GM19043 (cell line): ENCODE measurements around the gene CRTC1.

Source experiments
- ATAC-seq: cut with Tn5 transposase; IDR thresholded peaks from one replicate; pipeline ENCODE4 v1.9.1; 2021; ENCODE audit warnings: low read depth; ENCODE audit not compliant: unreplicated experiment

Gene CRTC1

GRCh38 chr19:18763674-18764590 is 80.5 kb downstream of the CRTC1 start:
- ATAC-seq, result no peak

DNA sequence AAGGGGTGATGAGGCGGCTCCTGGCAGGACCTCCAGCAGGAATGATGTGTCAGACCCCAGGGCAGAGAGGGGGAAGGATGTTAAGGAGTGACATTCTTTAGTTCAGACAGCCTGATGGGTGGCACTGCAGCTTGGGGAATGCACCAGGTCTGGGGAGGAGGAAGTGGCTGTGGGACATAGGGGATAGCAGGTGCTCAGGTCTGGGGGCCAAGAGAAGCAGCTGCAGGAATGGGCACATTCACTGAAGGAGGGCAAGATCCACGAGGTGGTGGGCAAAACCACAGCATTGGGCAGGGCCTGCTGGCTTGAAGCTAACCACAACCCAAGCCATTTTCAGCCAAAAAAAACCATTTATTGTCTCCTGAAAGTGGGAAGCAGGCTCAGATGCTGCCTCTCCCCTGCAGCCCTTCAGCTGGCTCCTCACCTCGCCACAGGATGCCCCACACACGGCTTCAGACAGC is 81.1 kb downstream of the CRTC1 start:
- no peak for ATAC-seq

GRCh38 chr19:18765224-18765623 is 81.7 kb downstream of the CRTC1 start:
- ATAC-seq, result no peak

- no peak for ATAC-seq
Measured at GRCh38 chr19:18768046-18768771, 84.7 kb downstream of the CRTC1 start.

DNA sequence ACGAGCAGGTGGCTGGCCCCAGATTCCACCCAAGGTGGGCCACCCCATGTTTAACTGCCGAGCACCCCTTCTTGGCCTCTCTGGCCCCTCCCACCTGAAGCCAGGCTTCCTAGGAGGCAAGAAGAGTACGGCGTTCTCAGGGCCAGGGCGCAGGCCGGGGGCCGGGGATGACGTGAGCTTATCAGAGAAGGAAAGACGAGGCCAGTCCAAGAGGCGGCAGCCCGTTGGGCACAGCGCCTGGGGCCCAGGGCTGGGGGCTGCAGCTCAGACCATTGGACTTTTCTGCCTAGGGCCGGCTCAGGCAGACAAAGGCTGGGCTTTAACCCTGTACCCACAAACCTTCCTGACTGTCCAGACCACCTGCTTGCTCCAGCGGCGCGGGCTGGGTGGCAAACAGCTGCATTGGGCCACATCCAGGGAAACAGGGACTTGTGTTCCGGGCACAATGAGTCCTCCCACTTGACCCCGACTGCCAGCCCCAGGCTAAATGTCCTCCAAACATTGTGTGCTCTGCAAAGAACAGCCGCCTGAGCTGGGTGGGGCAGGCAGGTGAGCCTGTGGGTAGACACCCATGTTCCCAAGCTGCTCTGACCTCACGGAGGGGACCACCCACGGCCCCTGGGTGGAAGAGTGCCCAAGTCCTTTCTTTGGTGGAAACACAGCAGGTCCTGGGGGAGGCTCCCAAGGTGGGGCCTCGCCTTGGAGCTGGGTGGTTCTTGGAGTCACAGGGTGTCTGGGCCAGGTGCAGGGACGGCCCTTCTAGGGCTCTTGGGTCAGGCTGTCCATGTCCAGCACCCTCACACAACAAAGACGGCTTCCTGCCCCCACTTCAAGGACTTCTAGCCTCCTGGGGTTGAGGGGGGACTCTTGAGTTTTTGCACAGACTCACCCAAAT is 85.8 kb downstream of the CRTC1 start:
- no peak for ATAC-seq

DNA sequence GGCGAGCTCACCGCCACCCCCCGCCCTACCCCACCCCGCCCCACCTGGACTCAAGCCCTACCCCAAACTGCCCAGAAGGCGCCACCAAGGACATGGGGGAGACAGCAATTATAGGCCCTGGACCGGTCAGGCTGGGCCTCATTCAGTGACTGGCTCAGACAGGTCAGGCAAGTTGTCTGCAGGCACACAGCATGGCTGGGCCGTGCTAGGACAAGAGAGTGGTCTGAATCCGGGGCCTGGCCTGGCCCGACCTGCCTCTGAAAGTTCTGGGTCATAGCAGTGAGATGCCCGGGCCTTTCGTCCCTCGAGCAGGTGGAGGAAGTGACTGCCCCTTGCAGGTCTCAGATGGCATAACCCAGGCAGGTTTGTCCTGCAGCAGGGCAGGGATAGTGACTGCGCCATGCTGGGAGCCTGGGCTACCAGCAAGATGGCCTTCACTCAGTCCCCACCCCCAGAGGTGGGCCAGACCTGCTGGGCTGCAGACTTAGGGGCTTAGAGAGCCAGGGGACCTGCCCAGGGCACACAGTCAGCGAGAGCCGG is 86.6 kb downstream of the CRTC1 start:
- ATAC-seq, result no peak

DNA sequence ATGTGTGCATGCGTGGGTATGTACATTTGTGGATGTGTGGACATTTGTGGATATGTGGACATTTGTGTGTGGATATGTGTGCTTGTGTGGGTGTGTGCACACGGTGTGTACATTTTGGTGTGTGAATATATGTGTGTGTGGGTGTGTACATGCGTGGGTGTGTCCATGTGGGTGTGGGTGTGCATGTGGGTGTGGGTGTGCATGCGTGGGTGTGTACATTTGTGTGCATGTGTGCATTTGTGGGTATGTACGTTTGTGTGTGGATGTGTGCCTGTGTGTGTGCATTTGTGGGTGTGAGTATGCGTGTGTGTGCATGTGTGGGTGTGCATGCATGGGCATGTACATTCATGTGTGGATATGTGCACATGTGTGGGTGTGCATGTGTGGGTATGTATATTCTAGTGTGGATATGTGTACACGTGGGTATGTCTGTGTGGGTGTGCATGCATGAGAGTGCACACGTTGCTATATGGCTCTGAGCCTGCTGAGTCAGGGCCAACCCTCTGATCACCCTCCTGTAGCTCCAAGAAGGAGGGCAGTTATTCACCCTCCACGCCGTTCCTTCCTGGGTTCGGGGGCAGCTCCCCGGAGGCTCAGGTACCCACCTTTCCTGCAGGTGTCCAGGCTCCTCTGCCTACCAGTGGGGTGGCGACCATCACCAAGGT is 87.3 kb downstream of the CRTC1 start:
- no peak for ATAC-seq

GRCh38 chr19:18771328-18772242 is 88.1 kb downstream of the CRTC1 start:
- ATAC-seq, result no peak

- ATAC-seq, result no peak
Measured at GRCh38 chr19:18772620-18773587, 89.4 kb downstream of the CRTC1 start.

- no peak for ATAC-seq
Measured at GRCh38 chr19:18773682-18774081, 90.2 kb downstream of the CRTC1 start.

DNA sequence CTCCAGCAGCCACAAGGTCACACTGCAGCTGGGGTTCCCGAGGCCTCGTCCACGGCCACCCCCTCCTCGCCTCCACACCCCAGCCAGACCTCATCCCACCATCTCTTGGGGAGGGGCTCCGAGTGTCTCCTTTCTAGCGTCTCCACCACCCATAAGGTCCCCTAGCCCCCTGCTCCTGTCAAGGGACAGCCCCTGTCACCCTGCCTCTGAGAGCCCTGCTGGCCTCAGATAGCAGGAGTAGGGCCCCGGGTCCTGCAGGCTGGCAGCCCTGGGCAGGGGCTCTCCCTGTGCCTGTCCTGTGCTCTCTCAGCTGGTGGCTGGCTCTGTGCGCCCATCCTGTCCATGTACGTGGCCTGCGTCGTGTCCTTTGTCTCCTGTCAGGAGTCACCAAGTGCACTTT is 90.6 kb downstream of the CRTC1 start:
- no peak for ATAC-seq

- no peak for ATAC-seq
Measured at GRCh38 chr19:18774782-18775444, 91.4 kb downstream of the CRTC1 start.

DNA sequence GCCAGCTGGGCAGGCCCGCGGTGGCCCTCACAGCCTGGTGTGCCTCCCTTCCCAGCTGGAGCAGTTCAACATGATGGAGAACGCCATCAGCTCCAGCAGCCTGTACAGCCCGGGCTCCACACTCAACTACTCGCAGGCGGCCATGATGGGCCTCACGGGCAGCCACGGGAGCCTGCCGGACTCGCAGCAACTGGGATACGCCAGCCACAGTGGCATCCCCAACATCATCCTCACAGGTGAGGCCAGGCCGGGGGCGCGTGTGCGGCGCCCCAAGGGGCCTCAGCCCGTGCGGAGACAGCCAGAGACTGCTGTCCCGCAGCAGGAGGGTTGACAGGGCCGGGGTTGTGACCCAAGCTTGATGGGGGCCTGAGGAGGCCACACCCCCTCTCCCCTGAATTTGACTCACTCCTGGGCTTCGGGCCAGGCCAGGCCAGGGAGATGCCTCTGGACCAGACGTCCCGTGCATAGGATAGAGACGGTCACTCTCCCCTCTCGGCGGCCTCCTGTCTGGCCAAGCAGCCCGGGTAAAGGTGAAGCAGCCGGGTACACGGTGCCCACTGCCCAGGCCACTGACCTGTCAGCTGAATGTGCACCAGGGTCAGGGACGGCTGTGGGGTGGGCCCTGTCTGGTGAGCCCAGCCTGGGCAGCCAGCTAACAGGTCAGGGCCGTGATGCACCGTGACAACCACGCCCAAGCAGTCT is 92.3 kb downstream of the CRTC1 start:
- ATAC-seq, result no peak

DNA sequence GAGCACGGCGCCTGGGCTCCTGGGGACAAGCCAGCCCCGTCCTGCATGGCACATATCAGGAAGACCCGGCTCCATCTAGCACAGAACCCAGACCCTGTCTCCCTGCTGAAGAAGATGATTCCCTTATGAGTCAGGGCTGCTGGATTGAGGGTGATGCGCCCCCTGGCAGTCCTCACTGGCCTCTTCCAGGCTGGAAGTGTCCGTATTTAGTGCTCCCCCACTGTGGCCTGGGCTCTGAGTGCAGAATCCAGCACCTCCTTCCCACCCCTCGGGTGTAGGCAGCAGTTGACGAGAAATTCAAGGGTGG is 92.8 kb downstream of the CRTC1 start:
- ATAC-seq, result no peak

GRCh38 chr19:18776736-18777135 is 93.3 kb downstream of the CRTC1 start:
- no peak for ATAC-seq

GRCh38 chr19:18777301-18778075 is 94.0 kb downstream of the CRTC1 start:
- ATAC-seq, result no peak
